BLaER1 treated with 17β-estradiol and CSF1 and Interleukin-3, amounts not matched to agents 10 nM and 100 nM (cell line): ENCODE data around the gene NOTCH4.
A peak's percentile ranks its signal among the peaks of the same experiment; 100 is the strongest.

Experiments
- H3K27ac ChIP-seq, 11 experiments: shearing (Covaris generic); formaldehyde crosslinking; 2 replicates each; pipeline ENCODE4 v1.8.1; 2022
- H3K27me3 ChIP-seq, 11 experiments: shearing (Covaris generic); formaldehyde crosslinking; 2 replicates each; pipeline ENCODE4 v1.8.1; 2022
- H3K36me3 ChIP-seq, 11 experiments: shearing (Covaris generic); formaldehyde crosslinking; 2 replicates each; pipeline ENCODE4 v1.8.1; 2022
- H3K4me1 ChIP-seq, 10 experiments: shearing (Covaris generic); formaldehyde crosslinking; 2 replicates each; pipeline ENCODE4 v1.8.1; 2022
- H3K4me2 ChIP-seq, 11 experiments: shearing (Covaris generic); formaldehyde crosslinking; 2 replicates each; pipeline ENCODE4 v1.8.1; 2022
- H3K4me3 ChIP-seq, 10 experiments: shearing (Covaris generic); formaldehyde crosslinking; 2 replicates each; pipeline ENCODE4 v1.8.1; 2022
- H3K9ac ChIP-seq, 11 experiments: shearing (Covaris generic); formaldehyde crosslinking; 2 replicates each; pipeline ENCODE4 v1.8.1; 2022
- H3K9me3 ChIP-seq, 11 experiments: shearing (Covaris generic); formaldehyde crosslinking; replicated peaks in 1 of 11; 2 replicates each; pipeline ENCODE4 v1.8.1; 2022
- H4K20me1 ChIP-seq, 11 experiments: shearing (Covaris generic); formaldehyde crosslinking; 2 replicates each; pipeline ENCODE4 v1.8.1; 2022
- Cebpa-rat ChIP-seq, 11 experiments: shearing (Covaris generic); IDR thresholded peaks; 2 replicates each; pipeline ENCODE4 v1.8.1; 2022

Gene NOTCH4

GRCh38 chr6:32210191-32210601 lies 13.7 kb downstream of the NOTCH4 start:
- Histone ChIP-seq H3K9ac (no peak overlapping the region), H3K4me2 (no peak overlapping the region), H3K27ac (no peak overlapping the region)

GRCh38 chr6:32208996-32209395 lies 14.9 kb downstream of the NOTCH4 start:
- H3K36me3 ChIP-seq: no peaks in the 10 kb centered on the region
- H4K20me1 ChIP-seq: no peaks in the 10 kb centered on the region
- no peak overlapping the region for H3K9ac ChIP-seq
- no peak for TF ChIP-seq Cebpa-rat (IDR thresholded peaks at IDR 0.05)
- H3K4me1 ChIP-seq: 0 out of 20 replicates have a peak, but pooled peaks cover 0 to 2% (median 0%) of the 10 kb centered on the region in 10 experiments
- no peak overlapping the region for H3K27ac ChIP-seq
- H3K4me2 ChIP-seq: no peak overlapping the region
- 0 out of 22 replicates have a peak, but pooled peaks cover 0 to 3% (median 0%) of the 10 kb centered on the region in 11 experiments for H3K9me3 ChIP-seq
- no peak overlapping the region for H3K4me3 ChIP-seq
- no peaks in the 10 kb centered on the region for H3K27me3 ChIP-seq

More at GRCh38 chr6:32210191-32210601, 13.7 kb downstream of the NOTCH4 start:
- Histone ChIP-seq H4K20me1 (no peaks in the 10 kb centered on the region), H3K36me3 (no peaks in the 10 kb centered on the region), H3K9me3 (0 out of 22 replicates have a peak, but pooled peaks cover 0 to 3% (median 0%) of the 10 kb centered on the region in 11 experiments), H3K4me3 (no peak overlapping the region), H3K27me3 (no peaks in the 10 kb centered on the region), H3K4me1 (0 out of 20 replicates have a peak, but pooled peaks cover 0 to 3% (median 0%) of the 10 kb centered on the region in 10 experiments)
- TF ChIP-seq Cebpa-rat (IDR thresholded peaks at IDR 0.05): no peak

DNA sequence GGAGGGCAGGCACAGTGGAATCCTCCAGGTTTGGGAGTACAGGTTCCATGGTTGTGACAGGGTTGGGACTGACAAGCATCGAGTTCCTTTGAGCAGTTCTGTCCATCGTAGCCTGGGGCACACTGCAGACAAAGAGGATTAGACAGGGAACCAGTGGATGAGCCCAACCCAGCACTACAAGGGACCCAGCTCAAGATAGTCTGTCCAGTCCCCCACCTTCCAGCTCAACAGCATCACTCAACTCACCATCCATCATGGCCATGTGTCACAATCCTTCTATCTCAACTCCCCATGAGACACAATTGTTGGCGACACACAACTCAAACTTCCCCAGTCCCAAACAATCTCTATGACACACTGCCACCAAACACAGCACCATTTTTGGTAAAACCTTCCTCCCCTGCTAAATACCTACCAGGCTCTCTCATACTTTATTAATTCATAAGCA lies 19.6 kb downstream of the NOTCH4 start:
- H3K4me3 ChIP-seq: no peak overlapping the region
- no peaks in the 10 kb centered on the region for H3K27me3 ChIP-seq
- H3K9ac ChIP-seq: no peak overlapping the region
- H3K9me3 ChIP-seq: 0 out of 22 replicates have a peak, but pooled peaks cover 0 to 3% (median 0%) of the 10 kb centered on the region in 11 experiments
- no peaks in the 10 kb centered on the region for H3K36me3 ChIP-seq
- H3K4me2 ChIP-seq: no peak overlapping the region
- no peaks in the 10 kb centered on the region for H4K20me1 ChIP-seq
- H3K27ac ChIP-seq: no peak overlapping the region
- no peak for TF ChIP-seq Cebpa-rat (IDR thresholded peaks at IDR 0.05)
- H3K4me1 ChIP-seq: peaks cover 0 to 5% (median 0%) of the 10 kb centered on the region in 10 experiments; a peak in 2 of 20 replicates

GRCh38 chr6:32203426-32204267 lies 20.2 kb downstream of the NOTCH4 start:
- Histone ChIP-seq H3K9me3 (0 out of 22 replicates have a peak, but pooled peaks cover 0 to 3% (median 0%) of the 10 kb centered on the region in 11 experiments), H3K4me1 (peaks cover 0 to 5% (median 0%) of the 10 kb centered on the region in 10 experiments; a peak in 2 of 20 replicates), H3K27me3 (no peaks in the 10 kb centered on the region), H3K4me2 (no peak overlapping the region), H3K27ac (no peak overlapping the region), H4K20me1 (no peaks in the 10 kb centered on the region), H3K36me3 (no peaks in the 10 kb centered on the region), H3K4me3 (no peak overlapping the region), H3K9ac (no peak overlapping the region)
- no peak for TF ChIP-seq Cebpa-rat (IDR thresholded peaks at IDR 0.05)

GRCh38 chr6:32202186-32202585 lies 21.7 kb downstream of the NOTCH4 start:
- no peak overlapping the region for H3K4me3 ChIP-seq
- no peak overlapping the region for H3K27ac ChIP-seq
- no peaks in the 10 kb centered on the region for H4K20me1 ChIP-seq
- peaks cover 2 to 11% (median 8%) of the 10 kb centered on the region in 10 experiments for H3K4me1 ChIP-seq
- peak overlapping the region in 2 of 11 experiments; percentile 17 to 20; a peak in 1 of 22 replicates for H3K4me2 ChIP-seq
- H3K27me3 ChIP-seq: no peaks in the 10 kb centered on the region
- no peak overlapping the region for H3K9ac ChIP-seq
- H3K9me3 ChIP-seq: 0 out of 22 replicates have a peak, but pooled peaks cover 0 to 3% (median 0%) of the 10 kb centered on the region in 11 experiments
- H3K36me3 ChIP-seq: no peaks in the 10 kb centered on the region
- no peak for TF ChIP-seq Cebpa-rat (IDR thresholded peaks at IDR 0.05)

- TF ChIP-seq Cebpa-rat (IDR thresholded peaks at IDR 0.05): no peak
- Histone ChIP-seq H3K27ac (no peak overlapping the region), H3K36me3 (no peaks in the 10 kb centered on the region), H4K20me1 (no peaks in the 10 kb centered on the region), H3K4me1 (peaks cover 13 to 21% (median 19%) of the 10 kb centered on the region in 10 experiments), H3K4me2 (no peak overlapping the region), H3K9me3 (no peaks in the 10 kb centered on the region), H3K9ac (no peak overlapping the region), H3K27me3 (no peaks in the 10 kb centered on the region), H3K4me3 (no peak overlapping the region)
These were observed 23.0 kb downstream of the NOTCH4 start for GRCh38 chr6:32200711-32201475.

DNA sequence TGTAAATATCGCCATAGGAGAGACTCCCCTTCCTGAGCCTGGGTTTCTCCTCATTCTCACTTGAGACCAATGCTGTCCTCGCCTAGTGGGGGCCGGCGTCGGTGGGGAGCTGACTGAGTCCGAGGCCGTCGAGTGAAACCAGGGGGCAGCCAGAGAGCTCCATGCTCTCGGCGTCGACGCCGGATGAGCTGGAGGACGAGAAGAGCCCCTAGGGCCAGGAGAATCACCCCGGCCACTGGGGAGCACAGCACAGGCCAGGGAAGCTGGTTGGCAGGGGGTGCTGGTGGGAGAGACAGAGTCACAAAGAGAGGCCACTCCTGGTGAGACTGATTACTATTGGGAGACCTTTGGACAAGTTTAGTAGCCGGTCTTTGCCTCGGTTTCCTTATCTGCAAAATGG lies 25.0 kb downstream of the NOTCH4 start:
- Histone ChIP-seq H3K27me3 (no peaks in the 10 kb centered on the region), H4K20me1 (no peaks in the 10 kb centered on the region), H3K4me1 (peaks cover 27 to 36% (median 31%) of the 10 kb centered on the region in 10 experiments), H3K36me3 (no peaks in the 10 kb centered on the region), H3K9ac (no peak overlapping the region), H3K4me2 (no peak overlapping the region), H3K9me3 (no peaks in the 10 kb centered on the region), H3K27ac (no peak overlapping the region), H3K4me3 (no peak overlapping the region)
- no peak for TF ChIP-seq Cebpa-rat (IDR thresholded peaks at IDR 0.05)

- Histone ChIP-seq H3K27ac (no peak overlapping the region), H3K27me3 (no peaks in the 10 kb centered on the region), H3K36me3 (no peaks in the 10 kb centered on the region), H3K4me2 (no peak overlapping the region), H3K9ac (no peak overlapping the region), H3K9me3 (no peaks in the 10 kb centered on the region), H4K20me1 (no peaks in the 10 kb centered on the region), H3K4me3 (no peak overlapping the region), H3K4me1 (peaks cover 33 to 41% (median 37%) of the 10 kb centered on the region in 10 experiments)
- no peak for TF ChIP-seq Cebpa-rat (IDR thresholded peaks at IDR 0.05)
These were observed 25.5 kb downstream of the NOTCH4 start for GRCh38 chr6:32198345-32198696.
